ENCODE data around the gene TFEB. TPM values are rescaled to one million over a fixed set of nuclear protein-coding genes. Genes with fewer than 3 reads are reported as not detected.

TFEB gene
- total and polyA plus RNA-seq, 10 of the 15 experiments (the other 5 are each of a cell fraction or from before 2014, with no cell fraction given) = 0.84 to 108 (median 60.8) TPM

- TF ChIP-seq ZBTB4 (CRISPR knock-in tag; IDR thresholded peaks at IDR 0.05) (no peak), SUPT20H (IDR thresholded peaks at IDR 0.05; ENCODE audit: borderline replicate concordance, control insufficient read depth, low read depth, low read length) (no peak), IRF5 (IDR thresholded peaks at IDR 0.05; ENCODE audit: borderline replicate concordance) (no peak), NRF1 (conservative IDR thresholded peaks at IDR 0.05; ENCODE audit: low read depth, low read length) (no peak), REST (IDR thresholded peaks at IDR 0.05; ENCODE audit: low read depth, low read length) (no peak), BACH1 (IDR thresholded peaks at IDR 0.05; ENCODE audit: borderline replicate concordance) (peak; percentile 51; the same call in 1 of the 2 replicates), FOXM1 (IDR thresholded peaks at IDR 0.05; ENCODE audit: low read depth, low read length) (no peak), BCL3 (IDR thresholded peaks at IDR 0.05; ENCODE audit: borderline replicate concordance, insufficient read depth, low read depth, low read length, poor library complexity, severe bottlenecking) (peak; percentile 85), NR2F1 (conservative IDR thresholded peaks at IDR 0.05) (peak; percentile 89), HDGF (IDR thresholded peaks at IDR 0.05) (peak; percentile 89), KAT2A (conservative IDR thresholded peaks at IDR 0.05; ENCODE audit: control insufficient read depth, low read depth, low read length) (no peak), FOXK2 (IDR thresholded peaks at IDR 0.05) (peak; percentile 49), ZZZ3 (IDR thresholded peaks at IDR 0.05; ENCODE audit: control insufficient read depth, insufficient read length, low read depth) (no peak), NBN (IDR thresholded peaks at IDR 0.05) (peak; percentile 91), MEF2B (IDR thresholded peaks at IDR 0.05; ENCODE audit: partially characterized antibody, poor library complexity, severe bottlenecking) (peak; percentile 84), TCF7 (IDR thresholded peaks at IDR 0.05; ENCODE audit: borderline replicate concordance) (no peak), POU2F2 (IDR thresholded peaks at IDR 0.05; ENCODE audit: borderline replicate concordance, low read depth, low read length) (peak; percentile 70), EGR1 (IDR thresholded peaks at IDR 0.05; ENCODE audit: borderline replicate concordance in 1 of 2, low read depth in 2 of 2, low read length in 2 of 2) (peak in 1 of 2 experiments; percentile 68; a peak in 1 of 3 replicates), RB1 (IDR thresholded peaks at IDR 0.05; ENCODE audit: borderline replicate concordance) (no peak; the same call in 1 of the 2 replicates), IKZF2 (IDR thresholded peaks at IDR 0.05) (peak; percentile 65 to 75; a peak in 3 of 4 replicates), PAX8 (IDR thresholded peaks at IDR 0.05) (no peak)
Measured at GRCh38 chr6:41732591-41733359, 2.6 kb downstream of the TFEB start (continued).

All from GM12878 (cell line).